ENCODE measurements around the gene CCDC88A.

DNA sequence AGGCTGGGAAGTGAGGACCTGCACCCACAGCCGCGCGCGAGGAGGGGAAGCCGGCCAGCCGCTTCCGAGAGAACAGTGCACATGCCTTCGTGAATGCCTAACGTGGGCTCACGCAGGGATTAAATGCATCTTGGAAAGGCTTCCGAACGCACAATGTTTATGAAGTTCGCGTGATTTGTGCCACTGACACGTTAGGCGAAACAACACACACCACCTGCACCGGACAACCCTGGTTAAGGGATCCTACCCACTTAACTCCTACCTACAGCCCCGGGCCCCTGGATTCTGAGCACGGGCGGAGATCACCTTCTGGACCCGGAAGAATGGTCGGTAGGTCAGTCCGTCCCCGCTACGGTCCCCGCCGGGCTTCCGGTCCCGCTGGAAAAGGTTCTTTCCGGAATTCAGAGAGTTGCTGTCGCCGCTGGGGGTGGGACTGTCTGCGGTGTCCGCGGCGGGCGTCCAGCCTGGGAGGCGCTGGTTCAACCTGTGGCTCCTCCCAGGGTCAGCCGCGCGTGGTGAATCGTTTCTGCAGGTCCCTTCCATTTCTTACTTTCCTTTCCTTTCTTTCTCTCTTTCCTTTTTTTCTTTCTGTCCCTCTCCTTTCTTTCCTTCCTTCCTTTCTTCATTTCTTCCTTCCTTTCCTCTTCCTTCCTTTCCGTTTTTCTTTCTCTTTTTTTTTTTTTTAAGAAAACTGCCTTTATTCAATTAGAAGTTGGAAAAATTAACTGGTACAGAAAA lies 150.6 kb downstream of the CCDC88A start, which contains the start of gene MTIF2:
- TF ChIP-seq, protein P1, sequence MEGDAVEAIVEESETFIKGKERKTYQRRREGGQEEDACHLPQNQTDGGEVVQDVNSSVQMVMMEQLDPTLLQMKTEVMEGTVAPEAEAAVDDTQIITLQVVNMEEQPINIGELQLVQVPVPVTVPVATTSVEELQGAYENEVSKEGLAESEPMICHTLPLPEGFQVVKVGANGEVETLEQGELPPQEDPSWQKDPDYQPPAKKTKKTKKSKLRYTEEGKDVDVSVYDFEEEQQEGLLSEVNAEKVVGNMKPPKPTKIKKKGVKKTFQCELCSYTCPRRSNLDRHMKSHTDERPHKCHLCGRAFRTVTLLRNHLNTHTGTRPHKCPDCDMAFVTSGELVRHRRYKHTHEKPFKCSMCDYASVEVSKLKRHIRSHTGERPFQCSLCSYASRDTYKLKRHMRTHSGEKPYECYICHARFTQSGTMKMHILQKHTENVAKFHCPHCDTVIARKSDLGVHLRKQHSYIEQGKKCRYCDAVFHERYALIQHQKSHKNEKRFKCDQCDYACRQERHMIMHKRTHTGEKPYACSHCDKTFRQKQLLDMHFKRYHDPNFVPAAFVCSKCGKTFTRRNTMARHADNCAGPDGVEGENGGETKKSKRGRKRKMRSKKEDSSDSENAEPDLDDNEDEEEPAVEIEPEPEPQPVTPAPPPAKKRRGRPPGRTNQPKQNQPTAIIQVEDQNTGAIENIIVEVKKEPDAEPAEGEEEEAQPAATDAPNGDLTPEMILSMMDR (conservative IDR thresholded peaks at IDR 0.05; ENCODE audit: low read length) = 0 out of 2 replicates have a peak, but pooled peaks have one; percentile 25
- TF ChIP-seq EZH2phosphoT487 (IDR thresholded peaks at IDR 0.05; ENCODE audit: borderline replicate concordance, low read depth, low read length) = no peak
